Eye (tissue), 1 donor: ENCODE measurements around the gene GSTO2.

ENCODE experiments used
- DNase-seq: peaks from one replicate; pipeline ENCODE4 v3.0.0-alpha.2; 2015

Gene GSTO2

DNA sequence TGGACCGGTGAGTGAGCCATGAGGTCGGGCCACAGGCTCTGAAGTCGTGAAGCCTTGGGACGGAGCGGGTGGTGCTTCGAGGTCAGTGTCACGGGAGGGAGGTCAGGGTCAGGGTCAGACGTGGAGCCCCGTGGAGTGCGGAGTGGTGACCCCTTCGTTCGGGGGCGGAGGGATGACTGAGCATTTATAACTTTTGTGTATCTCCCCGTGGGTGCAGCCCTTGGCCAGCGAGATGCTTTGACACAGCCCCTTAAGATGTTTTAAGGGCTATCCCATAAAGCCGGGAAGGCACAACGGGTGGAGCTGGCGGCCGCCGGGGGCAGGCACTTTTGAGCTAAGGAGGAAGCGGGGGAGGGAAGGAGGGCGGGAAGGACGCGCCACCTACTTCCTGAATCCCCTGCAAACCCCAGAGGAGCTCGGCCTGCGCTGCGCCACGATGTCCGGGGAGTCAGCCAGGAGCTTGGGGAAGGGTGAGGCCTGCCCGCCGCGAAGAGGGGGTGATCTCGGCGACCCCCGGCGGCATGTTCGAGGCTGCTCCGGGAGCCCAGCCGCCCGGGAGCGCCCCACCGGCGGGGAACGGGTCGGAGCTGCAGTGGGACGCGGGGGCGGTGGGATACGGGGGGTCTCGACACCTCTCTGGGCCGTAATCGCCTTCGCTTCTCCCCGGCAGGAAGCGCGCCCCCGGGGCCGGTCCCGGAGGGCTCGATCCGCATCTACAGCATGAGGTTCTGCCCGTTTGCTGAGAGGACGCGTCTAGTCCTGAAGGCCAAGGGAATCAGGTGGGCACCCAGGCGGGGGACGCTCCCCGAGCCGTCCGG is 14.3 kb upstream of the GSTO2 start, which contains the start of gene GSTO1:
Gene GSTO1, plus strand, starts transcription at position 400 of the 818 bp plus-strand sequence. Its CDS starts 37 bp downstream, at position 437.
- peak; percentile 69 for DNase-seq

DNA sequence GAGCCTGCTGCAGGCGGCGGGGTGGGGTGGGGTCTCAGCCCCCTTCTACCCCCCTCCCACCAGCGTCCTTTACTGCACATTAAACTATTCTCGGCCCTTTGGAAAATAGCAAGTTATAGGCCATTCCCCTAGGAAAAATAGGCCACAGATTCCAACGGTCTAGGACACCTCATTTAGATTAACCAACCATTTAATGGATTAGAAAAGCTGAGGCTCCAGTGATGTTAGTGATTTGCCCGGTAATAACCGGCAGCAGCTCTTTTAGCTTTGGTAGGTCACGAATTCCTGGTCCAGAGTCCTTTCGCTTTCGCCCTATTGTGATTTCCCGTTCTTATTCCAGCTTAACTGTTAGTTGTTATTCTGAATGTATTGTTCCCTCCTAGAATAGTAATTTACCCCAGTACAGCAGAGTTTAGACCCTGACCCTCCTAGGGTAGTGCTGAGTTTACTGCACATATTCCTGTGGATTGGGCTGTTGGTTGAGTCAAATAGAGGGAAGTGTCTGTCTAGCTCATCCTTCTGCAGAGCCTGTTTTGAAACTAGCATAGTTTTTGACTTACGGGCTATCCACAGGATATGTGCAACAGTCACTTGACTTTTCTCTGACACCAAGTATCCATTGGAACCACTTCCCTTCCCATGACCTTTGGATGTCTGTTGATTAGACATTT is 13.5 kb upstream of the GSTO2 start:
- DNase-seq: peak; percentile 61

DNA sequence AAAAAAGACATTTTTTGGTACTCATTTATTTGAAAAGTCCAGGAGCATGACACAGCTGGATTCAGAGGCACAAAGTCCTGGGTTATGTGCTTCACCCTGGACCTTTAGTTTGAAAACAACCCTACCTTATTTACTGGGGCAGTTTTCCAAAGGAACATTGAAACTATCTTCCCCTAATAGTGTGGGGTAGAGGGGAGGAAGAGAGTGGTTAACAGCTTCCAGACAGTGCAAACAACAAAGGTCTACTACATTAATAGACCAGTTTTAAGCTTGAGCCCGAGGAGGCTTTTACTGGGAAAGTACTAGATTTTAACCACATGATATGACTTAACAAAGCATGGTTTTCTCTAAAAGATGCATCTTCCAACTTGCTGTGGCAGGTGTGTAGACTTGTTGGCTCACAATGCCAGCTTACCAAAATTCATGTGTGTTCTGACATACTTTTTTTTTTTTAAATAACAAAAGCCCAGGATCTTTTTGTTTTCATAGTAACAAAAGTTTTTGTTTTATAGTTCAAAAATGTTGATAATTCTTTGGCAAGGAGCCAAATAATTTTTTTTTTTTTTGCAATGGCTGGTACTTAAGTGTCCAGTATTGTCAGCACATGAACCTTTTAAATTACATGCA is 12.5 kb upstream of the GSTO2 start:
- peak; percentile 24 for DNase-seq

DNA sequence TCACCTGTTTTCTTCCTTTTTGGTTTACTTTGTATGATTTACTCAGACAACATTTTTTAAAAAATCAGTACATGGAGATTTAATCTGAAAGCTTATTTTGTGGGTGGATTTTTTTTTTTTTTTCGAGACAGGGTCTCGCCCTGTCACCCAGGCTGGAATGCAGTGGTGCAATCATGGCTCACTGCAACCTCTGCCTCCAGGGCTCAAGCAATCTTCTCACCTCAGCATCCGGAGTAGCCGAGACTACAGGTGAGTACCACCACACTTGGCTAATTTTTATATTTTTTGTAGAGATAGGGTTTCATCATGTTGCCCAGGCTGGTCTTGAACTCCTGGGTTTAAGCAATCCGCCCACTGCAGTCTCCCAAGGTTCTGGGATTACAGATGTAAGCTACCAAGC is 11.7 kb upstream of the GSTO2 start:
- DNase-seq: no peak

DNA sequence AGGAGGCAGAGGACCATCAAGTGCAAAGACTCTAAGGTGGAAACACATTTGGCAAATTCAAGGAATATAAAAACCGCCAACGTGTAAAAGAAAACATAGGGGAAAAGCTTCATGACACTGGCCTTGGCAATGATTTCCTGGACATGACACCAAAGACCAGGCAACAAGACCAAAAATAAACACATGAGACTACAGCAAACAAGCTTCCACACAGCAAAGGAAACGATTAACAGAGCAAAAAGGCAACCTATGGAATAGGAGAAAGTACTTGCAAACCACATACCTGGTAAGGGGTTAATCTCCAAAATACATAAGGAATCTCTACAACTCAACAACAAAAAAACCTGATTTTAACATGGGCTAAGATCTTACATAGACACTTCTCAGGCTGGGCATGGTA is 10.8 kb upstream of the GSTO2 start:
- DNase-seq: no peak

DNA sequence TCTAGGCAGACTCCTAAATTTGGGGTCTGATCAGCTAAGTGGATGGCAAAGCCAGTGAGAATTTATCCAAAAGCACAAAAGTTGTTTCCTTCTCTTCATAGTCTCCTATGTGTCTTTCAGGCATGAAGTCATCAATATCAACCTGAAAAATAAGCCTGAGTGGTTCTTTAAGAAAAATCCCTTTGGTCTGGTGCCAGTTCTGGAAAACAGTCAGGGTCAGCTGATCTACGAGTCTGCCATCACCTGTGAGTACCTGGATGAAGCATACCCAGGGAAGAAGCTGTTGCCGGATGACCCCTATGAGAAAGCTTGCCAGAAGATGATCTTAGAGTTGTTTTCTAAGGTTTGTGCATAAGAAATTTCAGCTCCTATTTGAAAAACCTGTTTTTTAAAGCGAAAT is 9.5 kb upstream of the GSTO2 start:
- no peak for DNase-seq

DNA sequence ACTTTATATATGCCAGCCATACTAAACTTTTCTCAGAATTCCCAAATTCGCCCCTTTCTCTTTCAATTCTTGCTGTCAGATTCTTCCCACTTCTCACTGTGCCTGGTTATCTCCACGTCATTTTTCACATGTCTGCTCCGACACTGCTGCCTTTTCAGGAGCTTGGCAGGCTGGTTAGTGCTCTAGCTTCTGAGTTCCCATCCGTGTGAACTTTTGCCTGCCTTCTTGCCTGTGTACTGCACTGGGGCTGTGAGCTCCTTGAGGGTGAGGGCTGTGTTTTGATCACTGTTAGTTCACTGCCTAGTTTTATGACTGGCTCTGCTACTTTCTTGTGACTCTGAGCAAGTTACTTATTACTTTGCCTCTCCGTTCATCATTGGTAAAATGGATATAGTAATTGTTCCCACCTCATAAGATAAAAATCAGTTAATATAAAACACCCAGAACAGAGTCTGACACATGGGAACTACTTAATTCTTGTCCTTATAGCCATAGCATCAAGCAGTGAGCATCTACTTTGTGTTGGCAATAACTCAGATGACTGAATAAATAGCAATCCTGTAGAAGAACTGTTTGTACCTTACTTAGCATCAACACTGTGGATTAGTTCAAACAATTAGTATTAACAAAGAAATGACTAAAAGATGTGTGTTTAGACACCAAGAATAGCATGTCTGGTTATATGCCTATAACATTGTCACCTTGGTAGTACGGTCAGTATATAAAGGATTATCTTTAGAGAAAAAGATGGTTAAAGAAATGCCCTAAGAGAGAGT is 8.8 kb upstream of the GSTO2 start:
- no peak for DNase-seq

DNA sequence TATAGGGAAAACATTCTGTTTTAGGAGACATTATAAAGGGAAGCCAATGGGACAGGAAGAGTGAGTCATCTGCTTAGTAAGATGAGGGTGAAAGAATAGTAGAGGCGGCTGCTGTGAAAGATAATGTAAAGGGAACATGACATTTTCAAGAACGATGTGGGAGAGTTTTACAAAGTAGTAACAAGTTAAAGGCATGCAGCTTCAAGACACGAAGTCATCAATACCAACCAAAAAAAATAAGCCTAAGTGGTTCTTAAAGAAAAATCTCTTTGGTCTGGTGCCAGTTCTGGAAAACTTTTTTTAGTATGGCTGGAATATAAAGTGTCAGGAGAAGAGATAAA is 8.2 kb upstream of the GSTO2 start:
- DNase-seq: peak; percentile 25

DNA sequence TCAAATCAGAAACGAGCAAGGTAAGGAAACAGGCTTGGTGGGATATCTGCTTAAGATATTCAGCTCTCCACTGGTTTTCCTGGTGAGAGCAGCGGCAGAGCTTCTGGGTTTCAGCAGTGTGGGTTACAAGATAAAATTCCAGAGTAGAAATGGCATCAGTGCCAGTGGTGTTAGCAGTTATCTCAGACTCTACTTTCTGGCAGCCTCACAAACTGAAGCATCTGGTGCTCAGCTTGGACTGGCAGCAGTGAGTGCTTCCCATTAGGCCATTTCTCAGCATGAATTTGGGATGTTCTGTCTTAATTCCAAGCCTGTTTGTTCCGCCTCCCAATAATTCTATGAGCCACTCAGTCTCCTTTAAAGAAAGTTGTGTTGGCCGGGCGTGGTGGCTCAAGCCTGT is 6.9 kb upstream of the GSTO2 start:
- no peak for DNase-seq

DNA sequence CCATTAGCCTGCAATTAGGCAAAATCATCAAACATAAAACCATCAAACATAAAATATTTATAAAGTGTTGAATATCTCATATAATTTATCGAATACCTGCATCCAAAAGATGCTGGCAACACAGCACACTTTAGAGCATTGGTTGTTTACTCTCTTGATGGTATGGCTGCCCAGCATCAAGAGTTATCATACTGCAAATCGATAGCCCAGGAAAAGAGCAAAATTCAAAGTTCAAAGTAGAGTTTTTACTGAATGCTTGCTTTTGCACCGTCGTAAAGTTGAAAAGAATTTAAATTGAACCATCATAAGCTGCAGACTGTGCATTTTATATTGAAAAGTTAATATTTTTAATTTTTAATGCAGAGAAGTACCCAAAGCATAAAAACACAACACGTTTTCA is 4.2 kb upstream of the GSTO2 start:
- DNase-seq: no peak

DNA sequence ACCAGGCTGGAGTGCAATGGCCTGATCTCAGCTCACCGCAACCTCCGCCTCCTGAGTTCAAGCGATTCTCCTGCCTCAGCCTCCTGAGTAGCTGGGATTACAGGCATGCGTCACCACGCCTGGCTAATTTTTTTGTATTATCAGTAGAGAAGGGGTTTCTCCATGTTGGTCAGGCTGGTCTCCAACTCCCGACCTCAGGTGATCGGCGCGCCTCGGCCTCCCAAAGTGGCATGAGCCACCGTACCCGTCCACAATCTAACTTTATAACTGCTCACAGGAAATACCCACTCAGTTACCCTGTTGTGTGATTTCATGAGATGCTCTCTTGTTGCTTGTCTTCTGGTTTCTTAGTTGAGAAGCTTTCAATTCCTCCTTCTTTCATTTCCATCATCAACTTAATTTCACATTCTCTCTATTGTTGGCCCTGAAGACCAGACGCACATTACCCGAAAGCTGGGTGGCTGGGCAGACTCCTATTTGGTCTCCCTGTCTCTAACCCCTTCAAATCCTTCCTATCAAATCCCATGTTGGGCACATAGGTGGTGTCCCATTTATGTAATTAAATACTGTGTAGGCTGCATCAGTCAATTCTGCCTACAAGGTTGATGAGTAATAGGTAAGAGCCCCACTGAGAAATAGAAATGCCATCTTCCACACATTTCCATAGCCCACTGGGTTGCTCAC is 1.1 kb upstream of the GSTO2 start:
- no peak for DNase-seq

DNA sequence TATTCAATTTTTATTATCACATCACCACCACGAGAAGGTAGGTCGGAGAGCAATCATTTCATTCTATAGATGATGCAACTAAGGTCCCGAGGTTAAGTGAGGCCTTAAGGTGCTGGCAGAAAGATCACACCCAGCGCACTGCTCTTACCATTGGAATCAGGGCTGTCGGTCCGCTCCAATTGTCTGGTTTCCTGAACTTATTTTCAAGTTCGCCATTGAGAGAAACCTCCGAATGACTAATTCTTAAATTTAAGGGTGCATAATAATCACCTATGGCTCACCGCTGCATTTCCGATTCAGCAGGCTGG is 625 bp upstream of the GSTO2 start:
- no peak for DNase-seq

DNA sequence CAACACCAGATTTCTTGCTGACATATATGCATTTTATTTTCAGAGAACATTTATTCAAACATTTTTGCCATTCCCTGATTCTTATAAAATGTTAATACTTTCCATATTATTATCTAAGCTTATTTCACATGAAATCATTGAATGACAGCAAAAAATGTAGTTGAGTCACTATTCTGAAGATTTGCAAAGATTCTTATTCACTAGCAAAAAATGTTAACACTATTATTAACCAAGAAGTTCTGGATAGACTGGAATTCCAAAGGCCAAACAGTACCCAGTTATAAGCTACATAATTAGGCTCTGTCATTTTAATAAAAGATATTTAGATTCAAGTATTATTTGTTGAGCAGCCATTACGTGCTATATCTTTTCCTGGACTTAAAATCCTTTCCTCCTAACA is 4.3 kb downstream of the GSTO2 start:
- DNase-seq: no peak

DNA sequence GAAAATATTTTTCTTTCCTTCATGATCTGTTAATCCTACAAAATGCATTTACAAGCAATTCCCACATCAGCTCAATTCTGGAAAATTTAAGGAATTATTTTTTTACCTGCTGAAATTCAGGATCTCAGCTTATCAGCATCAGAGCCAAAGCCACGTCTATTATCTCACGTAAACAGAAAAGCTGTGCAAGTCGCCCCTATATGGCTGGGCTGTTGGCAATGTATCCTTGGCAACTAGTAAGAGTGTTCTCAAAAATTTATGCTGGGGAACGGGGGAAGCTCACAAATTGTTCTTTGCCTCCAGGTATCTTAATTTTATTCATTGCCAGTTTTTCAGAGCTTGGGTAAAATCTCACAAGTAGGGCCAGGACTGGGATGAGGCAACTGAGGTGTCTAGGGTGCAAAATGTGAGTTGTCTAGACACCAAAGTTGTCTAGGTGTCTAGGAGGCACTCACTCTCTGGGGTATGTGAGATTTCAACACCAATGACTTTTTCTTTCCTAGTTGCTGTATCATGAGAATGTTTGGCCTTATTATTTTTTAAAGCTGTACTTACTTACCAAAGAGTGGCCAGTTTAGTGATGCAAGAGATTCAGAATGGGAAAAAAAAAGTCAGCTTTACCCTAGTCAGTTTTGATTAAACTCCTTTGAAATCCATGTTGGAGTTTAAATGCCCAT is 5.1 kb downstream of the GSTO2 start:
- no peak for DNase-seq

DNA sequence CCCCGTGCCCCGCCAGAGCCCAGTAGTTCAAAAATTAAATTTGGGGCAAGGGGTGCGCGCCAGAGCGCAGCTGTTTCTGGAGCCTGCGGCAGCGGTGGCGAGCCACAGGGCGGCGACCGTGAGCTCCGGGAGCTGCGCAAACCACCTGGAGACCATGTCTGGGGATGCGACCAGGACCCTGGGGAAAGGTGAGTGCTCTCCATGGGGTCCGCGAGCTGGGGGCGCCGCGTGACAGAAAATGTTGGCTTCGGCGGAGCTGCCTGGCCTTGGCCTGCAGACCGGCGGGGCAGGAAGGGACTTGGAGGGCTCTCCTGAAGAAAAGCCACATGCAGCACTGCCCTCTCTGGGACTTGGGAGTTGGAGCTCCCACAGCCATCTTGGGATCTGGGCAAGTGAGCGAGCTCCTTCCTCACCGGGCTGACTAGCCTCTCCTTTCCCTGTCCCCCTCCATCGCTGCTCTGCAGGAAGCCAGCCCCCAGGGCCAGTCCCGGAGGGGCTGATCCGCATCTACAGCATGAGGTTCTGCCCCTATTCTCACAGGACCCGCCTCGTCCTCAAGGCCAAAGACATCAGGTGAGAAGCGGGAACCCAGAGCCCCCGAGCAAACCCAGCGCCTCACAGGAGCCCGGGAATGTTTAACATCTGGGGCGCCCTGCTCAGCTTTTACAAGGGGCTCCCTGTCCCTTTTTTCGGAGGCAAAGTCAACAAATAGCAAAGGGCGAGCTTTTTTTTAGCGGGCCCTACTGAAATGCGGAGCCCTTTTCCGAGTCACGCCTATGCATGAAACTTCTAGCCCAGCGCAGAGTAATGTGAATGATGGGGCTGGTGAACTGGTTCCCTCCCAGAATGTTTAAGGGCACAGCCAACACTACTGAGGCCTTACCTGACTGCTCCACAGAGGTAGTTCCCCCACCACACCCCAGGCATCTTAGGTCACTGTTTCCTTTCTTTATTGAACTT is 6.1 kb downstream of the GSTO2 start:
- peak; percentile 78 for DNase-seq

DNA sequence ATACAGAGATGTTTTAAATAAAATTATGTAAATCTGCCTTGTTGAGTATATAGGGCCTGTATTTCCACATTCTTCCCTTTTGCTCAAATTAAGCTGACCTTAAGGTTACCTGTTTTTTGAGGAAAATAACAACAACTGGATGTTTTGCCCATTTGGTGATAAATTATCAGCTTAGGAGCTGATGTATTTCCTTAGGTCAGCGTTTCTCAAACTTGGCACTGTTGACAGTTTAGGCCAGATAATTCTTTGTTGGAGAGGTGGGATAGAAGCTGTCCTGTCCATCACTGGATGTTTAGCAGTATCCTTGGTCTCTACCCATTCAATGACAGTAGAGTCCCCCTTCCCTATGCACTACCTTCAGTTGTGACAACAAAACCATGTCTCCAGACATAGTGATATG is 7.2 kb downstream of the GSTO2 start:
- no peak for DNase-seq

DNA sequence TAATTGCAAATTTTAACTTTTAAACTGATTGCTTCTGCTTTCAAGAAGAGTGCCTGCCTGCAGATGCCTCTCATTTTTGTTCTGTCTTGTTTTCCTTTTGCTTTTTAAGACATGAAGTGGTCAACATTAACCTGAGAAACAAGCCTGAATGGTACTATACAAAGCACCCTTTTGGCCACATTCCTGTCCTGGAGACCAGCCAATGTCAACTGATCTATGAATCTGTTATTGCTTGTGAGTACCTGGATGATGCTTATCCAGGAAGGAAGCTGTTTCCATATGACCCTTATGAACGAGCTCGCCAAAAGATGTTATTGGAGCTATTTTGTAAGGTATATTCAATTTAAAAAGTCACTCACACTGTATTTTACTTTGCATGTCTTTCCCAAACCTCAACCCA is 8.8 kb downstream of the GSTO2 start:
- no peak for DNase-seq

DNA sequence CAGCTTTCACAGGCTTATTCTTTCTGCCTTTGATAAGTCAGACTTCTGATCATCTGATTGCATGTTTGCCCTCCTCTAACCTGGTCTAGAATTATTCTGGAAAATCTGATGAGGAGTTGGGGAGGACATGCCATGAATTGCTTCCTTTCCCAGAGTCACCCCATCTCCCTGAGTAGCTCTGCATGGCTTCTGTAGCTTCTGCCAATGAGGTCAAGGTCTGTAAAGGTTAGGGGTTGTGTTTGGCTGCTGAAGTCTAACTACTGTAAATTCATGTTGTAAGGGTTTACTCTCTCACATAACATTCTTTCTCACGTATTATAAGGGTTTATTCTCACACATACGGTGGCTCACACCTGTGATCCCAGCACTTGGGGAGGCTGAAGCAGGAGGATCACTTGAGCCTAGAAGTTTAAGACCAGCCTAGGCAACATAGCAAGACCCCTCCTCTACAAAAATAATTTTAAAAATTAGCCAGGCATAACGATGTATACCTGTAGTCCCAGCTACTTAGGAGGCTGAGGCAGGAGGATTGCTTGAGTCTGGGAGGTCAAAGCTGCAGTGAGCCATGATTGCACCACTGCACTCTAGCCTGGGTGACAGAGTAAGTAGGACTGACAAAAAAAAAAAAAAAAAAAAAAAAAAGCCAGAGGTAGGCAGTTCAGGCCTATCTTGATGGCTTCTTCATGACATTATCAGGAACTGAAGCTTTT is 10.7 kb downstream of the GSTO2 start:
- no peak for DNase-seq

DNA sequence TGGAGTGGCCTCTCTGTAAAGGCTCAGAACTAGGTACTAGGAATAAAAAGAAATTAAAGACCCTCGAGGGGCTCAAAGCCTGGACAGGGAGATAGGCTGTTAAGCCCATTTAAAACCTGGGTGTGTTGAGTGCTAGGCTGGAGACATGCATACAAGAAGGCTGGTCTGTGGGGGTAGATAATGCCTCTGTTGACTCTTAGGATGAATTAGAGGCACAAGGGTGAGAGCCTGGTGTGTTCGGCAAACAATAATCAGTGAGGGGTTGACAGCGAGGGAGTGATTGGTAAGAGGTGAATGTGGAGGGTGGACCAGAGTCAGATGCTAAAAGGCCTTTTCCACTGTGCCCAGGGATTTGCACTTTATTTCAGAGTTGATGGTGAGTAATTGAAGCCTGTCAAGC is 12.7 kb downstream of the GSTO2 start:
- DNase-seq: no peak

DNA sequence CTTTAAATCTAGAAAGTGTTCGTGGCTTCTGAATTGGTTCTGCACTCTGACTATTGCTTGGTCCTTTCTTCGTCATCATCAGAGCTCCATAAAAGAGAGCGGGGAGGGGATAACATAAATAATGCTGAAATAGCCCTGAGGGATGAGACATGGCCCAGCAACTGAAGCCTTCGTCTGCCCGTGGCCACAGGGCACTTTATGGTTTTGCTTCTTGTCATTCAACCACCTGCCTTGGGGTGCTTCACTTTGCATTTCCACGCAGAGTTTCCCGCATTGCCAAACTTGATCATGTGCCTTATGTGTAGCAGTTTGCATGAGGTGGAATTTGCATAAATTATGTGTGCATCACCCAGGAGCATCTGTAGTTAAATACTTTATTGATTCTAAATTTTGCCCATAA is 15.9 kb downstream of the GSTO2 start:
- DNase-seq: no peak

DNA sequence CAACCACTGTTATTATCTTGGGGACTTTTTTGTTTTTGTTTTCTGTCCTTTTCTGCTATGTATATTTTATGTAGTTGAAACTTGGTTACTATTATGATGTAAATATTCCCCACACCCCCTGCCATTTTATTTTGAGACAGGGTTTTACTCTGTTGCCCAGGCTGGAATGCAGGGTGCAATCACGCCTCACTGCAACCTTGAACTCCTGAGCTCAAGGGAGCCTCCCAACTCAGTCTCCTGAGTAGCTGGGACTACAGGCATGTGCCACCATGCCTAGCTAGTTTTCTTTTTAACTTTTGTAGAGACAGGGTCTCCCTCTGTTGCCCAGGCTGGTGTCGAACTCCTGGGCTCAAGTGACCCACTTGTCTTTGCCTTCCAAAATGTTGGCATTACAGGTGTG is 18.0 kb downstream of the GSTO2 start:
- DNase-seq: no peak
